ENCODE measurements around the gene COQ10A.

GRCh38 chr12:56229082-56229481 lies 37.7 kb upstream of the COQ10A start:
- TF ChIP-seq CTCF (IDR thresholded peaks at IDR 0.05; ENCODE audit: low read length): no peak
- TF ChIP-seq EZH2 (optimal IDR thresholded peaks at IDR 0.05; ENCODE audit: low read depth, low read length): no peak
- TF ChIP-seq EZH2phosphoT487 (IDR thresholded peaks at IDR 0.05; ENCODE audit: low read length): no peak
